Endodermal cell (in vitro differentiated cells): ENCODE data around the gene MTHFD1L. TPM values are rescaled to one million over a fixed set of nuclear protein-coding genes. Genes with fewer than 3 reads are reported as not detected.
"Not testable (repeated sequence)": the region's sequence is repeated elsewhere in the genome, so short reads cannot be mapped to it uniquely, and the experiment has no call there.

Source experiments
- DNase-seq: peaks from one replicate; pipeline ENCODE4 v3.0.0-alpha.2; 2017
- H3K27ac ChIP-seq: 2 replicates; pipeline ENCODE4 v1.5.1; 2013; ENCODE audit warnings: mild to moderate bottlenecking, low read depth, low read length, moderate library complexity
- H3K27me3 ChIP-seq: 2 replicates; pipeline ENCODE4 v1.6.1; 2013; ENCODE audit warnings: mild to moderate bottlenecking, low read length, moderate library complexity; ENCODE audit not compliant: insufficient read depth, control insufficient read depth, poor library complexity, severe bottlenecking
- H3K36me3 ChIP-seq: 2 replicates; pipeline ENCODE4 v1.7.0; 2013; ENCODE audit warnings: mild to moderate bottlenecking, low read length, moderate library complexity; ENCODE audit not compliant: control insufficient read depth, insufficient read depth
- H3K4me1 ChIP-seq: one replicate; pipeline ENCODE4 v1.7.0; 2013; ENCODE audit warnings: low read length; ENCODE audit not compliant: control insufficient read depth, insufficient read depth
- H3K4me3 ChIP-seq: 2 replicates; pipeline ENCODE4 v1.5.1; 2013; ENCODE audit warnings: mild to moderate bottlenecking, low read length, moderate library complexity
- H3K9ac ChIP-seq: 2 replicates; pipeline ENCODE4 v1.6.1; 2013; ENCODE audit warnings: mild to moderate bottlenecking, low read length, moderate library complexity; ENCODE audit not compliant: poor library complexity, severe bottlenecking; ENCODE audit errors: extremely low read depth
- H3K9me3 ChIP-seq: 2 replicates; pipeline ENCODE4 v1.6.1; 2013; ENCODE audit warnings: mild to moderate bottlenecking, low read length, moderate library complexity; ENCODE audit not compliant: control insufficient read depth
- H3K27ac Mint-ChIP-seq: 2 replicates; pipeline ENCODE4 v1.8.0; 2020; ENCODE audit warnings: mixed read lengths
- H3K27me3 Mint-ChIP-seq: 2 replicates; pipeline ENCODE4 v1.8.0; 2021; ENCODE audit warnings: mild to moderate bottlenecking, mixed read lengths; ENCODE audit not compliant: insufficient read depth
- H3K36me3 Mint-ChIP-seq: 2 replicates; pipeline ENCODE4 v1.8.0; 2020; ENCODE audit warnings: low read depth, mixed read lengths
- H3K4me1 Mint-ChIP-seq: 2 replicates; pipeline ENCODE4 v1.8.0; 2020; ENCODE audit warnings: mixed read lengths
- H3K4me3 Mint-ChIP-seq: 2 replicates; pipeline ENCODE4 v1.8.0; 2020; ENCODE audit warnings: mild to moderate bottlenecking, moderate library complexity, mixed read lengths
- H3K9me3 Mint-ChIP-seq: 2 replicates; pipeline ENCODE4 v1.8.0; 2020; ENCODE audit warnings: mild to moderate bottlenecking, mixed read lengths
- WGBS, 2 experiments: methylation state at CpG; one replicate each; pipeline versions ENCODE4 v1.1.5 to v1.1.7; 2013; ENCODE audit warnings: missing lambda C conversion rate in 2 of 2, mixed read lengths in 1 of 2; ENCODE audit not compliant: insufficient coverage in 1 of 2, insufficient read length in 1 of 2; 5-methylcytosine and 5-hydroxymethylcytosine counted together
- total RNA-seq, 2 donors: library from RNA; stranded (reverse); fragmentation: NEBNext Ultra II Directional in 1 of 2; extraction: Animal tissue kit (Norgen Biotek cat#: 25700) in 1 of 2; gene quantifications; 2 replicates in 1 of 2; 3 replicates in 1 of 2; pipeline ENCODE4 v1.2.1, GENCODE V29; 2021
- TF ChIP-seq, protein P1 (sequence below): fragments of 200-600 bp; sonication (generic); conservative IDR thresholded peaks from 2 replicates; pipeline ENCODE4 v1.5.0; 2021; ENCODE audit warnings: antibody characterized with exemption, mild to moderate bottlenecking

The MTHFD1L gene
- total RNA-seq, 2 donors from 2014 or later, result 70.2 to 72.6 TPM

DNA sequence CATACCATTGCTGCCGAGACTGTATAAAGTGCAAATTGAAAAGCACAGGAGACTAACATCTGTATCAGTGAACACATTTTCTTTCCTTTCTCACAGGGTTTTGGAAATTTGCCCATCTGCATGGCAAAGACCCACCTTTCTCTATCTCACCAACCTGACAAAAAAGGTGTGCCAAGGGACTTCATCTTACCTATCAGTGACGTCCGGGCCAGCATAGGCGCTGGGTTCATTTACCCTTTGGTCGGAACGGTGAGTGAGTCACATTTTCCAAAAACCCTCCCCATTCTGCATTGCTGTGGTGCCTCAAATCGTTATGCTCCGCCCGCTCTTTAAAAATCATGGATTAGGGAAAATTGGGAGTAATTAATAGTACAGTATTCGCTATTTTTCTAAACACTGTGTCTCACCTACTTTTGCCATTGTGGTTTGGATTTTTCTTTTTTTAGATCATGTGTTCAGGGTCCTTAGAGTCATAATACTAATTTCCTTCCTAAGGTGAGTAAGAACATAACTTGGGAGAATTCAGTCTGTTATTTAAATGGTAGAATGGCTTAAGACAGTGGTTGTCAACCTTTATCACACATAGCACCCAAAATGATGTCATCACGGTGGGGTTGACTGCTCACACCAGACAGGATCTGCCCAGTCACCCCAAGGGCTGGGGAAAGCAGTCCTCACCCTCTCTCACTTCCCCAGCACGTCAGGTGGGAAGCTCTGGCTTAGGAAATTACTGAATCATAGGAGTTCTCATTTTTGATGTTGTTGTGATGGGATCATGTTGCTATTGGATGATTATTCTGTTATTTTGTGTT is 171.6 kb downstream of the MTHFD1L start:
- Mint-ChIP-seq H3K4me1 (no peaks in the 10 kb centered on the region), H3K4me3 (no peak overlapping the region), H3K27ac (no peak overlapping the region), H3K27me3 (no peaks in the 10 kb centered on the region), H3K9me3 (no peaks in the 10 kb centered on the region), H3K36me3 (peaks cover 64% of the 10 kb centered on the region)
- no peak overlapping the region for H3K9ac ChIP-seq
- TF ChIP-seq, protein P1, sequence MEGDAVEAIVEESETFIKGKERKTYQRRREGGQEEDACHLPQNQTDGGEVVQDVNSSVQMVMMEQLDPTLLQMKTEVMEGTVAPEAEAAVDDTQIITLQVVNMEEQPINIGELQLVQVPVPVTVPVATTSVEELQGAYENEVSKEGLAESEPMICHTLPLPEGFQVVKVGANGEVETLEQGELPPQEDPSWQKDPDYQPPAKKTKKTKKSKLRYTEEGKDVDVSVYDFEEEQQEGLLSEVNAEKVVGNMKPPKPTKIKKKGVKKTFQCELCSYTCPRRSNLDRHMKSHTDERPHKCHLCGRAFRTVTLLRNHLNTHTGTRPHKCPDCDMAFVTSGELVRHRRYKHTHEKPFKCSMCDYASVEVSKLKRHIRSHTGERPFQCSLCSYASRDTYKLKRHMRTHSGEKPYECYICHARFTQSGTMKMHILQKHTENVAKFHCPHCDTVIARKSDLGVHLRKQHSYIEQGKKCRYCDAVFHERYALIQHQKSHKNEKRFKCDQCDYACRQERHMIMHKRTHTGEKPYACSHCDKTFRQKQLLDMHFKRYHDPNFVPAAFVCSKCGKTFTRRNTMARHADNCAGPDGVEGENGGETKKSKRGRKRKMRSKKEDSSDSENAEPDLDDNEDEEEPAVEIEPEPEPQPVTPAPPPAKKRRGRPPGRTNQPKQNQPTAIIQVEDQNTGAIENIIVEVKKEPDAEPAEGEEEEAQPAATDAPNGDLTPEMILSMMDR, result no peak
- H3K9me3 ChIP-seq, result no peaks in the 10 kb centered on the region
- H3K27ac ChIP-seq, result no peak overlapping the region
- WGBS, 2 experiments, result 86 to 100% methylated on average over 1 to 12 of the region's 12 CpGs
- no peak for DNase-seq
- H3K36me3 ChIP-seq, result peaks cover 65% of the 10 kb centered on the region
- H3K4me3 ChIP-seq, result no peak overlapping the region
- no peaks in the 10 kb centered on the region for H3K4me1 ChIP-seq
- no peaks in the 10 kb centered on the region for H3K27me3 ChIP-seq

DNA sequence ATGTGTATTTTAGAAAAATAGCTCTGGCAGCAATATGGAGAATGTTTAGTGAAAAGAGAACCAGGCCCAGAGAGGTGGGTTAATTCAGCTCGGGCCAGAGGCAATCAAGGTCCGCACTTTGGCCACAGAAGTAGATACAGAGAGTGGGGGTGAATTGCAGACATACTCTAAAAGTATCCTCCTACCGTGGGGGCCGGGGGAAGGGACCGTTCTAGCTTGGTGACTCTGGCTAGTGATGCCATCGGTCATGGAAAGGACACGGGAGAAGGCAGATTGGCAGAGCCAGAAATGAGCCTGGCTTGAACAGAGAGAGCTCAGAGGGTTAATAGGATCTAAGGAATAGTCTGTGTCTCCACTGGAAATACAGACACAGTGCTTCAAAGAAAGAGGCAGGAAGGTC is 173.1 kb downstream of the MTHFD1L start:
- H3K27ac ChIP-seq, result no peak overlapping the region
- H3K4me1 Mint-ChIP-seq, result no peaks in the 10 kb centered on the region
- H3K9me3 Mint-ChIP-seq, result no peaks in the 10 kb centered on the region
- TF ChIP-seq, protein P1, result no peak
- H3K36me3 ChIP-seq, result peaks cover 53% of the 10 kb centered on the region
- WGBS, 2 experiments, result 95 to 97% methylated on average over 7 of the region's 7 CpGs
- H3K4me1 ChIP-seq, result no peaks in the 10 kb centered on the region
- no peak overlapping the region for H3K9ac ChIP-seq
- DNase-seq, result no peak
- H3K4me3 Mint-ChIP-seq, result no peak overlapping the region
- no peaks in the 10 kb centered on the region for H3K27me3 Mint-ChIP-seq
- H3K36me3 Mint-ChIP-seq, result peaks cover 60% of the 10 kb centered on the region
- no peaks in the 10 kb centered on the region for H3K9me3 ChIP-seq
- H3K27ac Mint-ChIP-seq, result no peak overlapping the region
- H3K27me3 ChIP-seq, result no peaks in the 10 kb centered on the region
- no peak overlapping the region for H3K4me3 ChIP-seq

DNA sequence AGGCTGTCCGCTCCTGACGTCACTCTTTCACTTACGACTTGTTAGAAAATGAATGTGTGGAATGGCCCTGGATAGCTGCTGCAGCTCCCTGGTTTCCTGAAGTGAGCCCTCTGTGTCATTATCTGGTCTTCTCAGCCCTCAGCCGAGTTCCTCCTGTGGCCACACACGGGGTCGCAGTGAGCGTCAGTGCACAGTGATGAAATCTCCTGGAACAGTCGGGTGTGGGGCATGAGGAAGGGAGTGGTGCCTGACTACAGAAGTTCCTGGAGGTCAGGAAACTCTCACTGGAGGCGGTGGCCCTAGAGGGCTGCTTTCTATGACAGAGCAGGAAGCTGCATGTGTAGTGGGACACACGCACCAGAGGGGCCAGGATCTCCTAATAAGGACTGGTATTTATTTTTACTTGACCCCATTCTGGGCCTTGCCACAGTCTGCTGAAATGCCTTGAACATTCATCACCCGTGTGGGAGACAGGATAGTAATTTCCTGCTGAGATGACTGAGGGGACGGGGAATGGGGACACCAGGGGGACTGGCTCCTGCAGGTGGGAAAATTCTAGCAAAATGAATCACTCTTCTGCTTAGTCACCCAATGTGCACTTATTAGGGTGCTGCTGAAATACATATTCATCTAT is 175.5 kb downstream of the MTHFD1L start:
- not testable (repeated sequence) for H3K9ac ChIP-seq, H3K27me3 Mint-ChIP-seq, H3K4me1 ChIP-seq, H3K4me3 Mint-ChIP-seq, H3K9me3 ChIP-seq, H3K4me3 ChIP-seq, DNase-seq, H3K9me3 Mint-ChIP-seq, H3K27me3 ChIP-seq
- peak overlapping the region; percentile 65 for H3K27ac Mint-ChIP-seq
- H3K4me1 Mint-ChIP-seq, result peaks cover 14% of the 10 kb centered on the region
- Histone ChIP-seq H3K27ac (peak overlapping the region; percentile 26), H3K36me3 (peaks cover 38% of the 10 kb centered on the region)
- 78 to 93% methylated on average over 4 to 11 of the region's 12 CpGs for WGBS, 2 experiments
- peaks cover 56% of the 10 kb centered on the region for H3K36me3 Mint-ChIP-seq
